Measurements from ENCODE around the gene MCC.

The MCC gene

GRCh38 chr5:113176734-113177133, 311.5 kb downstream of the MCC start:
- TF ChIP-seq, protein P1, sequence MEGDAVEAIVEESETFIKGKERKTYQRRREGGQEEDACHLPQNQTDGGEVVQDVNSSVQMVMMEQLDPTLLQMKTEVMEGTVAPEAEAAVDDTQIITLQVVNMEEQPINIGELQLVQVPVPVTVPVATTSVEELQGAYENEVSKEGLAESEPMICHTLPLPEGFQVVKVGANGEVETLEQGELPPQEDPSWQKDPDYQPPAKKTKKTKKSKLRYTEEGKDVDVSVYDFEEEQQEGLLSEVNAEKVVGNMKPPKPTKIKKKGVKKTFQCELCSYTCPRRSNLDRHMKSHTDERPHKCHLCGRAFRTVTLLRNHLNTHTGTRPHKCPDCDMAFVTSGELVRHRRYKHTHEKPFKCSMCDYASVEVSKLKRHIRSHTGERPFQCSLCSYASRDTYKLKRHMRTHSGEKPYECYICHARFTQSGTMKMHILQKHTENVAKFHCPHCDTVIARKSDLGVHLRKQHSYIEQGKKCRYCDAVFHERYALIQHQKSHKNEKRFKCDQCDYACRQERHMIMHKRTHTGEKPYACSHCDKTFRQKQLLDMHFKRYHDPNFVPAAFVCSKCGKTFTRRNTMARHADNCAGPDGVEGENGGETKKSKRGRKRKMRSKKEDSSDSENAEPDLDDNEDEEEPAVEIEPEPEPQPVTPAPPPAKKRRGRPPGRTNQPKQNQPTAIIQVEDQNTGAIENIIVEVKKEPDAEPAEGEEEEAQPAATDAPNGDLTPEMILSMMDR (IDR thresholded peaks at IDR 0.05; ENCODE audit: borderline replicate concordance, control extremely low read depth, extremely low read depth, insufficient read depth, missing control alignments), result no peak
- in situ Hi-C loops (cut with MboI; ENCODE audit: low sequenced_read_pairs, unreplicated experiment), result no loop called here

GRCh38 chr5:113176196-113176595, 312.1 kb downstream of the MCC start:
- DNase-seq (ENCODE audit: low spot score), result no peak
- TF ChIP-seq, protein P1 (IDR thresholded peaks at IDR 0.05; ENCODE audit: borderline replicate concordance, control extremely low read depth, extremely low read depth, insufficient read depth, missing control alignments), result no peak
- in situ Hi-C loops (cut with MboI; ENCODE audit: low sequenced_read_pairs, unreplicated experiment), result no loop called here

More at GRCh38 chr5:113176734-113177133, 311.5 kb downstream of the MCC start:
- DNase-seq (ENCODE audit: low spot score), result no peak

GRCh38 chr5:113172231-113172826, 315.9 kb downstream of the MCC start:
- in situ Hi-C loops (cut with MboI; ENCODE audit: low sequenced_read_pairs, unreplicated experiment), result no loop called here
- no peak for DNase-seq (ENCODE audit: low spot score)
- TF ChIP-seq, protein P1 (IDR thresholded peaks at IDR 0.05; ENCODE audit: borderline replicate concordance, control extremely low read depth, extremely low read depth, insufficient read depth, missing control alignments), result no peak

- TF ChIP-seq, protein P1 (IDR thresholded peaks at IDR 0.05; ENCODE audit: borderline replicate concordance, control extremely low read depth, extremely low read depth, insufficient read depth, missing control alignments), result no peak
- DNase-seq (ENCODE audit: low spot score), result no peak
- in situ Hi-C loops (cut with MboI; ENCODE audit: low sequenced_read_pairs, unreplicated experiment), result no loop called here
Observed at GRCh38 chr5:113171520-113171919, 316.7 kb downstream of the MCC start.

DNA sequence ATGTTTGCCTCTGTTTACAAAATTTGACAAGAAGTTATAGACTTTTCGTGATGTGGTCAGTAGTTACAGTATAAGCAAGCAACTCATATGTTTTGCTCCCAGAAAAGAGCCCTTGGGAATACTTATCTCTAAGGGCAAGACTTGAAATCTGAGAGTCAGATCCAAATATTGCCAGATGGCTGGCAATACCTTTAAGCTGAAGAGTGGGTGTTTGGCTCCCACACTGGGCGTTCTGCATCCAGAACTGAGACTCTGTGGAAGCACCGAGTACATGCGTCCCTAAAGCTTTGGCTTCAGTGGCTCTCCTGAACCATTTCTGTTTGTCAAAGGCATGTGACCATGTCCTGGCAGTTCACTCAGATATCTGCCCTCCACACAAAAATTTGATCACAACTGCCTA, 317.5 kb downstream of the MCC start:
- no peak for DNase-seq (ENCODE audit: low spot score)
- TF ChIP-seq, protein P1 (IDR thresholded peaks at IDR 0.05; ENCODE audit: borderline replicate concordance, control extremely low read depth, extremely low read depth, insufficient read depth, missing control alignments), result no peak
- in situ Hi-C loops (cut with MboI; ENCODE audit: low sequenced_read_pairs, unreplicated experiment), result no loop called here

DNA sequence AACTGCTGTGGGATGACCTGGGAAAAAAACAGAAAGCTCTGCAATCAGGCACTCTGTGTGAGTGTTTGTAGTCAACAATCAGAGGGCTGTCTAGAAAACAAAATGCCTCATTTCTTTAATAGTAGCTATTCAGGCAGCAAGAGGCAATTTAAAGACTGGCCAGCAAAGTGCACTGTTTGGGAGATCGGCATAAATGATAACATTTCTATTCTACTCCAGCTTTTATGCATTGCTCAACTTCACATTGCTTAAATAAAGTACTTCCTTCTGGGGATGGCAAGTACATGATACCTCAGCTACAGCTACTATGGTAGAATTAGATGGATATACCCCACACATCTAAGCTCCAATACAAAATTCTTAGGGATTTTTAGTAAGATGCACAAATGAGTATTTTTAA, 318.5 kb downstream of the MCC start:
- TF ChIP-seq, protein P1 (IDR thresholded peaks at IDR 0.05; ENCODE audit: borderline replicate concordance, control extremely low read depth, extremely low read depth, insufficient read depth, missing control alignments), result no peak
- in situ Hi-C loops (cut with MboI; ENCODE audit: low sequenced_read_pairs, unreplicated experiment), result no loop called here
- no peak for DNase-seq (ENCODE audit: low spot score)

All from GM13976 (cell line).